Tibial artery (tissue), 4 donors: ENCODE measurements around the gene AK4.
A peak's percentile ranks its signal among the peaks of the same experiment; 100 is the strongest.

Experiments
- DNase-seq, 2 donors: peaks; one replicate each; pipeline ENCODE4 v3.0.0-alpha.2; 2019
- H3K27ac ChIP-seq, 2 donors: fragments of 200-600 bp; sonication (generic) in 1 of 2; 1 replicate in 1 of 2; 2 replicates in 1 of 2; pipeline ENCODE4 v1.5.1; 2018 to 2019; ENCODE audit warnings: mild to moderate bottlenecking in 1 of 2
- H3K27me3 ChIP-seq, 2 donors: fragments of 200-600 bp; sonication (generic) in 1 of 2; one replicate each; pipeline versions ENCODE4 v1.5.1 to v1.6.0; 2016 to 2019
- H3K36me3 ChIP-seq, 3 donors: fragments of 200-600 bp; sonication (generic) in 2 of 3; one replicate each; pipeline ENCODE4 v1.5.1; 2016 to 2019; ENCODE audit warnings: mild to moderate bottlenecking in 2 of 3
- H3K4me1 ChIP-seq, 4 donors: fragments of 200-600 bp; sonication (generic) in 2 of 4; 1 replicate in 3 of 4; 2 replicates in 1 of 4; pipeline ENCODE4 v1.5.1; 2016 to 2019
- H3K4me3 ChIP-seq, 2 donors: fragments of 200-600 bp; sonication (generic) in 1 of 2; 1 replicate in 1 of 2; 2 replicates in 1 of 2; pipeline ENCODE4 v1.5.1; 2018 to 2019; ENCODE audit warnings: mild to moderate bottlenecking in 2 of 2
- H3K9me3 ChIP-seq, 3 donors: fragments of 200-600 bp; sonication (generic) in 1 of 3; one replicate each; pipeline ENCODE4 v1.5.1; 2016 to 2019
- CTCF ChIP-seq, 2 experiments: fragments of 200-600 bp in 1 of 2; fragments of 450-650 bp in 1 of 2; IDR thresholded peaks; one replicate each; pipeline ENCODE4 v1.5.1; 2017 to 2019; ENCODE audit warnings: antibody characterized with exemption in 2 of 2, mild to moderate bottlenecking in 1 of 2, moderate library complexity in 1 of 2
- intact Hi-C: fragments of 100-400 bp; cut with DNase I; formaldehyde crosslinking; loops from one replicate; pipeline ENCODE4 v1.15.0; 2023; ENCODE audit warnings: low total_unique reads

Gene AK4

DNA sequence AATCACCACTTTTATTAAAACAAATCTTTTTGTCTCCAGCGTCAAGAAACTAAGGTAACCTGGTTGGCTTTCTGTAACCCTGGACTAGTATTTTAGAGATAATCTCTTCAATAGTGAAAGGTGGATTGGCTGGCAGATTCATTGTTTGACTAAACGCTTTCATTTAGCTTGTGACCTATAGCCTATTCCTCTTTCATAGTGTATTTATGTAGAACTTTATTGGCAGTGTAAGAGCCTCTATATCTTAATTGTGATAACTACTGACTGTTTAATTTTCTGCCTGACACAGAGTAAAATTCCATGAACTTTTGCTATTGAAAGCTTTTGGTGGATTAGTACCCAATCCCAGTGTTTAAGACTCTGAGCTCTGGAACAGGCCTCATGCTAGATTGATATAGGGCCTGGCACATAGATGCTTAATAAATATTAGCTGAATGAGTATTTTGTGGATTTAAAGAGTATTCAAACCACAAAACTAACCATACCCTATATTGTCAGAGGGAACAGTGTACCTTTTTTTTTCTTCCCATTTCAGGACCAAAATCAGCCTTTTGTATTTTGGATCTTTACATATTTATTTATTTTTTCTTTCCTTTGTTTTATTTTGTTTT lies 34.8 kb downstream of the AK4 start:
- intact Hi-C loops, result no loop called here
- H3K4me3 ChIP-seq, result no peak overlapping the region
- H3K36me3 ChIP-seq, result no peaks in the 10 kb centered on the region
- TF ChIP-seq CTCF (IDR thresholded peaks at IDR 0.05), result no peak
- H3K9me3 ChIP-seq, result no peaks in the 10 kb centered on the region
- H3K27ac ChIP-seq, result no peak overlapping the region
- H3K27me3 ChIP-seq, result no peaks in the 10 kb centered on the region
- no peak for DNase-seq
- peaks cover 0 to 25% (median 6%) of the 10 kb centered on the region in 4 donors for H3K4me1 ChIP-seq

DNA sequence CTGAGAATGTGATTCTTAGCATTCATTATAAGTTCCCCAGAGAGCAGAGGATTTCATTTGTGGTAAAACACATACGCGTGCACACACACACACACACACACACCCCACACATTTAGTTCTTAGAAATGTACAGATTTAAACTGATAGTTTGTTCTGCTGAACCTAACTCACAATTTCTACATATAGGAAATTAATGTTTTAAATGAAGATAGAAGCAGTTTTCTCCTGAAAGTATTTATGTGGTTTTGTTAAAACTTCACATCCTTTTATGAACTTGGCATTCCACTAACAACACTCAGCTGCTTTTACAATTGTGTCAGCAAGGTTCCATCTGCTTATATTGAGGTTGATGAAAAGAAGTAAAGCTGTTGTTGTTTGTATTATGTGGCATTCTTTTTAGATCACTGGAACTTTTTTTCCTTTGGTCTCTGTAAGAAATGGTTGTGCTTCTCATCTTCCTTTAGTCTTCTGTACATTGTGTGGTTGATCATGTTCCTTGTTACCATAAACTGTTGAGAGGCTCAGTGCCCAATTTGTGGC lies 41.6 kb downstream of the AK4 start:
- no peaks in the 10 kb centered on the region for H3K27me3 ChIP-seq
- no peak for DNase-seq
- H3K9me3 ChIP-seq, result no peaks in the 10 kb centered on the region
- peaks cover 0 to 19% (median 0%) of the 10 kb centered on the region in 4 donors for H3K4me1 ChIP-seq
- H3K36me3 ChIP-seq, result peaks cover 0 to 12% (median 4%) of the 10 kb centered on the region in 3 donors
- no peak overlapping the region for H3K4me3 ChIP-seq
- intact Hi-C loops, result loop anchor here (10.0 kb wide), 1 partner anchor 45 kb away; the partner anchor contains the start of gene AK4
- no peak overlapping the region for H3K27ac ChIP-seq
- TF ChIP-seq CTCF (IDR thresholded peaks at IDR 0.05), result no peak

- Histone ChIP-seq H3K27me3 (no peaks in the 10 kb centered on the region), H3K9me3 (no peaks in the 10 kb centered on the region), H3K4me3 (no peak overlapping the region), H3K36me3 (peaks cover 0 to 12% (median 4%) of the 10 kb centered on the region in 3 donors), H3K27ac (no peak overlapping the region), H3K4me1 (peaks cover 0 to 25% (median 1%) of the 10 kb centered on the region in 4 donors)
- intact Hi-C loops, result loop anchor here (10.0 kb wide), 1 partner anchor 45 kb away; the partner anchor contains the start of gene AK4
- DNase-seq, result no peak
- no peak for TF ChIP-seq CTCF (IDR thresholded peaks at IDR 0.05)
Measured at GRCh38 chr1:65190229-65190628, 42.2 kb downstream of the AK4 start.

DNA sequence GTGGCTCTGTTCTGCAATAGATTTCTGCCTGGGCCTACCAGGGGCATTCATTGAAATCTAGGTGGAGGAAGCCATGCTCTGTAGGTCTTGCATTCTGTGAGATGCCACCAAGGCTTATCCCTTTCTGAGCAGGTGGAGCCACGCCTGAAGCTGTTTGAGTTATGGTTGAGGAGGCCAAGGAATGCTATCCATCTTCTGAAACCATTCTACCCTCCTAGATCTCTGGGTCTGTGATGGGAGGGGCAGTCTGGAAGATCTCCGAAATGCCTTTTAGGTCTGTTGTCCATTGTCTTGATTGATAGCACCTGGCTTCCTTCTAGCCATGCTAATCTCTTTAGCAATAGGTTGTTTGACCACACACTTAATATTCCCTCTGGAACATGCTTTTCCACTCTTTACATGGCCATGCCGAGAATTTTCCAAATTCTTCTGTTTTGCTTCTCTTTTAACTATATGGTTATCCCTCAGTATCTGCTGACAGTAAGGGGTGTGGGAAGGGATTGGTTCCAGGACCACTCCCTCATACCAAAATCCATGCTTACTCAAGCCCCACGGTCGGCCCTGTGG lies 45.2 kb downstream of the AK4 start:
- intact Hi-C loops, result loop anchor here (10.0 kb wide), 1 partner anchor 48 kb away; the partner anchor contains the start of gene AK4
- DNase-seq, result no peak
- no peak for TF ChIP-seq CTCF (IDR thresholded peaks at IDR 0.05)

DNA sequence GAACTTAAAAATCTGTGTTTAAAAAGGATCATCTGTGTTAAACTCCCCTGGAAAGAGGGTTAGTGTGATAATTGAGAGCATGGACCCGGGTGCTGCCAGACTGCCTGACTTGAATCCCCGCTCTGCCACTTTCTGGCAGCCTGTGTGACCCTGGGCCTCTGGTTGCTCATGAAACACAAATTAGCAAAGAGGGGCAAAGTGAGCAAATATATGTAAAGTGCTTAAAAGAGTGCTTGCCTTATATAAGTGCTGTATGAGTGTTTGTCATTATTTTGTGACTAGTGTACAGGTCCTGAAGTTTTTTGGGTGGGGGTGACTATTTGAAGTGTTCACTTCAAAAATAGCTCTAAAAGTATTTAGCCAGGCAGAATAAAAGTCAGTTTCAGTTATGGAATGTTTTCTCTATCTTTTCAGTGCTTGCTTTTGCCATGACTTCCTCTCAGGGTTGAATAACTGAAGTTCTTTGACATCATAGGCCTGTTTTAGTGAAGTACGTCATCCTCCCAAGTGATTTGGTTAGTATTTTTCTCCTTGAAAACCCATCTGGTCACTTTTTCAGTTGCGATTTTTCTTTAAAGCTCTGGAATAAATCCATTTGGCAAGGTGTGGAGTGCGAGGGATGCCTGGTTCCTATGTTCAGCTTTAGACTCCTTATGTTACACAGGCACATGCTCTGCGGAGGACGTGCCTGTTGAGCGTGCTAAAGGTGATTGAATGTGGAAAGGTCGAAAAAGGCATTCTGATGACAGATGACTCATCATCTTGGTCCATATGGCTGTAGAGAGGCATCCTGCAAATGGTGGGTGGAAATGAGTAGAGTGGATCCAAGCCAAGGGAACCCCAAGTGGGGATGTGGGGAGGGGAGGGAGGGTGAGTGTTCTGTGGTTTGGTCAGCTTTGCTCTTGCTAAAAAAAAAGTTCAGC lies 47.8 kb downstream of the AK4 start:
- H3K27ac ChIP-seq, result peak overlapping the region; percentile 75 to 78
- DNase-seq, result no peak
- no peaks in the 10 kb centered on the region for H3K27me3 ChIP-seq
- H3K4me3 ChIP-seq, result no peak overlapping the region
- intact Hi-C loops, result loop anchor here (10.0 kb wide), 1 partner anchor 51 kb away; the partner anchor contains the start of gene AK4
- H3K9me3 ChIP-seq, result no peaks in the 10 kb centered on the region
- H3K36me3 ChIP-seq, result peaks cover 0 to 12% (median 4%) of the 10 kb centered on the region in 3 donors
- no peak for TF ChIP-seq CTCF (IDR thresholded peaks at IDR 0.05)
- H3K4me1 ChIP-seq, result peaks cover 0 to 35% (median 10%) of the 10 kb centered on the region in 4 donors

More for the DNA sequence above, 45.2 kb downstream of the AK4 start:
- Histone ChIP-seq H3K27me3 (no peaks in the 10 kb centered on the region), H3K36me3 (peaks cover 0 to 12% (median 4%) of the 10 kb centered on the region in 3 donors), H3K4me3 (no peak overlapping the region), H3K9me3 (no peaks in the 10 kb centered on the region), H3K27ac (no peak overlapping the region), H3K4me1 (peaks cover 0 to 39% (median 10%) of the 10 kb centered on the region in 4 donors)
